SU-DHL-6 (cell line): ENCODE data around the gene OTOGL.
"Not testable (repeated sequence)": the region's sequence is repeated elsewhere in the genome, so short reads cannot be mapped to it uniquely, and the experiment has no call there.

Experiments
- H2AFZ ChIP-seq: fragments of 200-600 bp; sonication (generic); 2 replicates; pipeline ENCODE4 v1.6.1; 2014; ENCODE audit warnings: low read depth, mild to moderate bottlenecking, moderate library complexity, mixed read lengths, antibody characterized with exemption, low read length; ENCODE audit not compliant: severe bottlenecking
- H3F3A ChIP-seq: fragments of 200-600 bp; shearing (Covaris generic); 2 replicates; pipeline ENCODE4 v1.6.0; 2016; ENCODE audit warnings: antibody characterized with exemption, mild to moderate bottlenecking; ENCODE audit not compliant: insufficient read depth
- H3K27ac ChIP-seq: fragments of 200-600 bp; sonication (generic); 2 replicates; pipeline ENCODE4 v1.5.1; 2016; ENCODE audit warnings: low read depth, mild to moderate bottlenecking, low read length, moderate library complexity, mixed read lengths
- H3K27me3 ChIP-seq: fragments of 200-600 bp; sonication (generic), shearing (Covaris generic); 2 replicates; pipeline ENCODE4 v1.6.0; 2014; ENCODE audit warnings: mild to moderate bottlenecking, low read length
- H3K36me3 ChIP-seq: fragments of 200-600 bp; sonication (generic); 2 replicates; pipeline ENCODE4 v1.6.1; 2014; ENCODE audit warnings: mild to moderate bottlenecking, low read length, mixed read lengths
- H3K4me2 ChIP-seq: fragments of 300-600, 200-600 bp; shearing (Covaris generic), sonication (generic); 2 replicates; pipeline ENCODE4 v1.6.0; 2014; ENCODE audit warnings: low read length, low read depth, mild to moderate bottlenecking; ENCODE audit not compliant: poor library complexity, severe bottlenecking
- H3K4me3 ChIP-seq: fragments of 200-600 bp; sonication (generic); 2 replicates; pipeline ENCODE4 v1.5.1; 2014; ENCODE audit warnings: antibody characterized with exemption, low read length, mild to moderate bottlenecking, mixed read lengths; ENCODE audit not compliant: insufficient read depth, poor library complexity, severe bottlenecking
- H3K79me2 ChIP-seq: fragments of 200-600 bp; sonication (generic); 2 replicates; pipeline ENCODE4 v1.6.1; 2014; ENCODE audit warnings: mild to moderate bottlenecking, low read length, moderate library complexity; ENCODE audit not compliant: insufficient read depth
- H3K9ac ChIP-seq: fragments of 200-600 bp; sonication (generic); 2 replicates; pipeline ENCODE4 v1.7.0; 2014; ENCODE audit warnings: mild to moderate bottlenecking, low read length
- H3K9me2 ChIP-seq: fragments of 200-600 bp; sonication (generic); replicated peaks from 2 replicates; pipeline ENCODE4 v1.6.1; 2014; ENCODE audit warnings: low read length; ENCODE audit not compliant: insufficient read depth
- H3K9me3 ChIP-seq: fragments of 200-600 bp; sonication (generic); 2 replicates; pipeline ENCODE4 v1.6.1; 2014; ENCODE audit warnings: low read length, mixed read lengths; ENCODE audit not compliant: insufficient read depth
- H4K20me1 ChIP-seq: fragments of 200-600 bp; sonication (generic); 2 replicates; pipeline ENCODE4 v1.6.1; 2014; ENCODE audit warnings: low read depth, mild to moderate bottlenecking, antibody characterized with exemption, low read length, moderate library complexity, mixed read lengths
- CTCF ChIP-seq: fragments of 200-600 bp; sonication (generic); IDR thresholded peaks from one replicate; pipeline ENCODE4 v1.5.1; 2017; ENCODE audit warnings: antibody characterized with exemption, mild to moderate bottlenecking, low read length, moderate library complexity; ENCODE audit not compliant: insufficient read depth, poor library complexity, severe bottlenecking
- EZH2phosphoT487 ChIP-seq: fragments of 200-600 bp; sonication (generic), shearing (Covaris generic); conservative IDR thresholded peaks from 2 replicates; pipeline ENCODE4 v1.6.1; 2018; ENCODE audit warnings: mild to moderate bottlenecking, antibody characterized with exemption, low read length, moderate library complexity, mixed read lengths

OTOGL gene

GRCh38 chr12:80217011-80217535 is 117.7 kb downstream of the OTOGL start:
- no peak overlapping the region for H3K9ac ChIP-seq
- H3K9me3 ChIP-seq = no peaks in the 10 kb centered on the region
- no peaks in the 10 kb centered on the region for H3K36me3 ChIP-seq
- no peak overlapping the region for H2AFZ ChIP-seq
- no peaks in the 10 kb centered on the region for H3F3A ChIP-seq
- H3K27me3 ChIP-seq = no peaks in the 10 kb centered on the region
- TF ChIP-seq EZH2phosphoT487 (no peak), CTCF (no peak)
- H3K4me2 ChIP-seq = no peak overlapping the region
- no peaks in the 10 kb centered on the region for H3K79me2 ChIP-seq
- no peaks in the 10 kb centered on the region for H4K20me1 ChIP-seq
- no peaks in the 10 kb centered on the region for H3K9me2 ChIP-seq
- no peak overlapping the region for H3K4me3 ChIP-seq
- H3K27ac ChIP-seq = no peak overlapping the region

- not testable (repeated sequence) for H3K79me2 ChIP-seq, H4K20me1 ChIP-seq, H3K27ac ChIP-seq, H3F3A ChIP-seq, H3K4me3 ChIP-seq, H2AFZ ChIP-seq, H3K9me3 ChIP-seq, H3K36me3 ChIP-seq, H3K9ac ChIP-seq, H3K4me2 ChIP-seq, H3K9me2 ChIP-seq, H3K27me3 ChIP-seq
Observed at GRCh38 chr12:80218925-80219324, 119.6 kb downstream of the OTOGL start.

GRCh38 chr12:80219345-80219744 is 120.0 kb downstream of the OTOGL start:
- Histone ChIP-seq H2AFZ (no peak overlapping the region), H3K4me2 (no peak overlapping the region)

GRCh38 chr12:80222261-80222660 is 122.9 kb downstream of the OTOGL start:
- H3K36me3 ChIP-seq = no peaks in the 10 kb centered on the region
- H3K4me3 ChIP-seq = no peak overlapping the region
- H3K27ac ChIP-seq = no peak overlapping the region
- H3K79me2 ChIP-seq = no peaks in the 10 kb centered on the region
- no peak overlapping the region for H3K9ac ChIP-seq
- no peaks in the 10 kb centered on the region for H3F3A ChIP-seq
- TF ChIP-seq EZH2phosphoT487 = no peak
- TF ChIP-seq CTCF = no peak
- H4K20me1 ChIP-seq = no peaks in the 10 kb centered on the region
- no peak overlapping the region for H3K4me2 ChIP-seq
- H2AFZ ChIP-seq = no peak overlapping the region
- no peaks in the 10 kb centered on the region for H3K9me2 ChIP-seq
- H3K9me3 ChIP-seq = no peaks in the 10 kb centered on the region
- H3K27me3 ChIP-seq = no peaks in the 10 kb centered on the region

More at GRCh38 chr12:80219345-80219744, 120.0 kb downstream of the OTOGL start:
- no peak overlapping the region for H3K9ac ChIP-seq
- TF ChIP-seq CTCF = no peak
- TF ChIP-seq EZH2phosphoT487 = no peak
- H3K4me3 ChIP-seq = no peak overlapping the region
- H3K27me3 ChIP-seq = no peaks in the 10 kb centered on the region
- no peaks in the 10 kb centered on the region for H3K36me3 ChIP-seq
- H3K9me2 ChIP-seq = no peaks in the 10 kb centered on the region
- H3F3A ChIP-seq = no peaks in the 10 kb centered on the region
- H3K27ac ChIP-seq = no peak overlapping the region
- H3K79me2 ChIP-seq = no peaks in the 10 kb centered on the region
- no peaks in the 10 kb centered on the region for H4K20me1 ChIP-seq
- H3K9me3 ChIP-seq = no peaks in the 10 kb centered on the region
